ENCODE data around the gene SLIT3. TPM values are rescaled to one million over a fixed set of nuclear protein-coding genes. Genes with fewer than 3 reads are reported as not detected.

Gene SLIT3
- total and polyA plus RNA-seq, 10 of the 15 experiments (the other 5 are each of a cell fraction or from before 2014, with no cell fraction given), result 0.05 TPM; not detected in 9

GRCh38 chr5:168721002-168721753 lies 579.8 kb downstream of the SLIT3 start:
- no peak for FAIRE-seq

More at GRCh38 chr5:168721002-168721753, 579.8 kb downstream of the SLIT3 start:
- WGBS (ENCODE audit: insufficient coverage, insufficient replicate concordance, low lambda C conversion rate, missing lambda C conversion rate), result 37% methylated on average over 5 of the region's 5 CpGs
- intact Hi-C loops (cut with micrococcal nuclease; ENCODE audit: unreplicated experiment) (no loop called here), in situ Hi-C loops (cut with MboI) (no loop called here)
- Histone ChIP-seq H3K9me3 (replicated peaks; ENCODE audit: control insufficient read depth, insufficient read depth, low read length) (no peaks in the 10 kb centered on the region), H3K4me2 (ENCODE audit: control insufficient read depth, insufficient read depth) (no peak overlapping the region), H3K79me2 (ENCODE audit: control insufficient read depth, insufficient read depth, low read length) (no peaks in the 10 kb centered on the region), H3K9ac (ENCODE audit: control insufficient read depth, insufficient read depth, low read length) (no peak overlapping the region), H2AFZ (ENCODE audit: control insufficient read depth, low read depth, low read length) (no peak overlapping the region), H3K4me1 (ENCODE audit: control insufficient read depth, insufficient read depth, low read length) (no peaks in the 10 kb centered on the region), H3K36me3 (ENCODE audit: control insufficient read depth in 2 of 2, insufficient read depth in 2 of 2, low read length in 1 of 2) (no peaks in the 10 kb centered on the region), H3K27me3 (replicated peaks in 1 of 2; ENCODE audit: control insufficient read depth in 2 of 2, insufficient read depth in 2 of 2, low read length in 1 of 2) (no peaks in the 10 kb centered on the region), H3K27ac (ENCODE audit: control insufficient read depth, insufficient read depth) (no peak overlapping the region), H3K4me3 (no peak overlapping the region), H4K20me1 (ENCODE audit: control insufficient read depth, insufficient read depth) (no peaks in the 10 kb centered on the region)
- ATAC-seq, result no peak
- SMC1A ChIA-PET (ENCODE audit: uncharacterized antibody, unreplicated experiment), result no interaction called here
- POLR2A ChIA-PET, result no interaction called here
- CTCF ChIA-PET, result no interaction called here
- BruUV-seq (replicated peaks), result no TSS peak
- RAD21 ChIA-PET (ENCODE audit: unreplicated experiment), result no interaction called here
- TF ChIP-seq IKZF1 (conservative IDR thresholded peaks at IDR 0.05) (no peak), STAT1 (conservative IDR thresholded peaks at IDR 0.05) (no peak), HDGF (IDR thresholded peaks at IDR 0.05) (no peak), ZNF24 (IDR thresholded peaks at IDR 0.05) (no peak), IKZF2 (IDR thresholded peaks at IDR 0.05) (no peak), TCF7 (IDR thresholded peaks at IDR 0.05; ENCODE audit: borderline replicate concordance) (no peak), MYB (IDR thresholded peaks at IDR 0.05; ENCODE audit: borderline replicate concordance, low read depth, low read length) (no peak), POLR2A (IDR thresholded peaks at IDR 0.05; ENCODE audit: low read depth, low read length) (no peak), ZNF274 (IDR thresholded peaks at IDR 0.05; ENCODE audit: insufficient read depth, insufficient read length) (no peak), NFYB (IDR thresholded peaks at IDR 0.05; ENCODE audit: insufficient read depth, low read depth, low read length) (no peak), CHD2 (IDR thresholded peaks at IDR 0.05; ENCODE audit: borderline replicate concordance, low read depth, low read length) (no peak)
- TF ChIP-seq, protein P1, sequence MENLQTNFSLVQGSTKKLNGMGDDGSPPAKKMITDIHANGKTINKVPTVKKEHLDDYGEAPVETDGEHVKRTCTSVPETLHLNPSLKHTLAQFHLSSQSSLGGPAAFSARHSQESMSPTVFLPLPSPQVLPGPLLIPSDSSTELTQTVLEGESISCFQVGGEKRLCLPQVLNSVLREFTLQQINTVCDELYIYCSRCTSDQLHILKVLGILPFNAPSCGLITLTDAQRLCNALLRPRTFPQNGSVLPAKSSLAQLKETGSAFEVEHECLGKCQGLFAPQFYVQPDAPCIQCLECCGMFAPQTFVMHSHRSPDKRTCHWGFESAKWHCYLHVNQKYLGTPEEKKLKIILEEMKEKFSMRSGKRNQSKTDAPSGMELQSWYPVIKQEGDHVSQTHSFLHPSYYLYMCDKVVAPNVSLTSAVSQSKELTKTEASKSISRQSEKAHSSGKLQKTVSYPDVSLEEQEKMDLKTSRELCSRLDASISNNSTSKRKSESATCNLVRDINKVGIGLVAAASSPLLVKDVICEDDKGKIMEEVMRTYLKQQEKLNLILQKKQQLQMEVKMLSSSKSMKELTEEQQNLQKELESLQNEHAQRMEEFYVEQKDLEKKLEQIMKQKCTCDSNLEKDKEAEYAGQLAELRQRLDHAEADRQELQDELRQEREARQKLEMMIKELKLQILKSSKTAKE (IDR thresholded peaks at IDR 0.05; ENCODE audit: low read depth, poor library complexity, severe bottlenecking), result no peak
- no peak for DNase-seq (ENCODE audit: low read depth, low spot score)
